Stimulated activated naive CD4-positive, alpha-beta T cell (primary cell): ENCODE data around the gene ZIC1.

ENCODE experiments used
- DNase-seq, 6 experiments: peaks; one replicate each; lab custom pipeline; 2025; lab: John Stamatoyannopoulos, UW

The ZIC1 gene

GRCh38 chr3:147395899-147396711, 13.1 kb upstream of the ZIC1 start:
- no peak for DNase-seq

DNA sequence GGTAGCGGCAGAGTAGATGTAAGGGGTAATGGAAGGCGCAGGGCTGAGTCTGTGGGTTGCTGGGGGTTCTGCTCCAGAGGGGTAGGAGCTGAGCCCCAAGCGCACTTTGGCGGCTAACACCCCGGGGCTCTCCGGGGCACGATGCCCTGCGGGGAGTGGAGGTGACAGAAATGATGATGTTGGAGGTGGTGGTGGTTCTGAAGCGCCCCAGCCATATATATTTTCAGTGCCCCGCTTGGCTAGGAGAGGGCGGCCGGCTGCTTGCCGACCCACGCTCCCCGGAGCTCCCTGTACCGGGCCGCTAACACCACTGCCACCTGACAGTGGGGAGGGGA, 12.5 kb upstream of the ZIC1 start:
- DNase-seq: no peak

DNA sequence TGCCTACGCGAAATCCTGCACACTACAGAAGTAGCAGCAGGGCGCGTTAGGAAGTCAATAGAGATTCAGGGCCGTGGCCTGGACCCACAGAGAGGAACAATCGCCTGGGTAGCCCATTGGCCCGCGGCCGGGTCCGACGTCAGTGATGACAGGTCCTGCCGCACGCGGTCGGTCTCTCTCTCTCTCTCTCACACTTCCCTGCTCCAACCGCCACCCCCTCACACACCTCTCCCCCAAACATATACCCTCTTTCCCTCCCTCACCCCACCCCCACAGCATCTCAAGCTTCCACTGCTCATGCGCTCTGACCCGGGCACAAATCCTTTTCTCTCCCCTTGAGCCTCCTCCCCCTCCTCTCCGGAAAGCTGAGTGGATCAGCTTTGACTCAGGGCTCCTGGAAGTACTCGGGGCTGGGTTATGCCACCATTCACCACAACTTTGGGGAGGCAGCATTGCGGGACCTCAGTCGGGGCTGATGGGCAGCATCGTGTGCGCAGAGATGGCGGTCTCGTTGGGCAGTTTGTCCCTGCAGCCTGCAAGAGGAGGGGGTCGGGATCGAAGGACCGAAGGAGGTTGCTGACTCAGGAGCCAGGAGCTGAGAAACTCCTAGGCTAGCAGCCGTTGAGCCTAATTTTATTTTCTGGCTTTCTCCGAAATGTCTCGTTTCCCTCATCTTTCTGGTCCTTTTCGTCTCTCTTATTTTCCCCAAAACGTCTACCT, 11.8 kb upstream of the ZIC1 start:
- no peak for DNase-seq

GRCh38 chr3:147397875-147398812, 11.0 kb upstream of the ZIC1 start:
- DNase-seq: no peak

DNA sequence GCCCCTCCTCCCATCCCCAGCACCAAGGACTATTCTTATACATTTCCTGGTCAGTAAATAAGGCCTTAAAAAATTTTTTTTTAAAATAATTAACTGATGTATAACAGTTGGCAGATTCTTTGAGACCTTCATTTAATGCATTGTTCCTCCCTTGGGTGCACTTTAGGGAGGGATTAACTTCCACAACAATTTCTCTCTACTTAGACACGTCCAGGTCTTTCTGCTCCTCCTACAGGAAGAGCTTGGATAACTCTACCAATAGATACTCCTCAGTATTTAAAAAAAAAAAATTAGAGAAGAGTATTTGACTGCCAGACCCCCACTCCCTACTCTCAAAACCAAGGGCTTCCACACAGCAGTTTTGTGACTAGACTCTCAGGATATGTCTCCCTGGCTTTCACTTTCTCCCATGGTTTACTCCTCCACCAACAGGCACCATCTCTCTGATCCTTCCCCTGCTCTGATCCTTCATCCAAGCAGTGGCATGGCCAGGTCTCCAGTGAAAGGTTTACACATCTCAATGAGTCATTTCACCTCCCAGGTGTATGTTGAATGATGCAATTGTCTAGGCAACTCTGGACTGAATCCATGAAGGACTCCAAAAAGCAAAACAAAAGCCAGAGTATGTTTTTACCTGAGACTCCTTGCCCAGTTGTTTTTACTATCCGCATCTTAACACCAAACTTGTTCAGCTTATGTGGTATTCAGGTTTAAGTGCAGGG, 10.2 kb upstream of the ZIC1 start:
- DNase-seq: no peak

GRCh38 chr3:147400111-147400510, 9.1 kb upstream of the ZIC1 start:
- no peak for DNase-seq

GRCh38 chr3:147400999-147401398, 8.2 kb upstream of the ZIC1 start:
- no peak for DNase-seq

GRCh38 chr3:147401421-147401820, 7.7 kb upstream of the ZIC1 start:
- DNase-seq: no peak

GRCh38 chr3:147402159-147402558, 7.0 kb upstream of the ZIC1 start:
- no peak for DNase-seq

GRCh38 chr3:147403511-147403910, 5.7 kb upstream of the ZIC1 start:
- no peak for DNase-seq

DNA sequence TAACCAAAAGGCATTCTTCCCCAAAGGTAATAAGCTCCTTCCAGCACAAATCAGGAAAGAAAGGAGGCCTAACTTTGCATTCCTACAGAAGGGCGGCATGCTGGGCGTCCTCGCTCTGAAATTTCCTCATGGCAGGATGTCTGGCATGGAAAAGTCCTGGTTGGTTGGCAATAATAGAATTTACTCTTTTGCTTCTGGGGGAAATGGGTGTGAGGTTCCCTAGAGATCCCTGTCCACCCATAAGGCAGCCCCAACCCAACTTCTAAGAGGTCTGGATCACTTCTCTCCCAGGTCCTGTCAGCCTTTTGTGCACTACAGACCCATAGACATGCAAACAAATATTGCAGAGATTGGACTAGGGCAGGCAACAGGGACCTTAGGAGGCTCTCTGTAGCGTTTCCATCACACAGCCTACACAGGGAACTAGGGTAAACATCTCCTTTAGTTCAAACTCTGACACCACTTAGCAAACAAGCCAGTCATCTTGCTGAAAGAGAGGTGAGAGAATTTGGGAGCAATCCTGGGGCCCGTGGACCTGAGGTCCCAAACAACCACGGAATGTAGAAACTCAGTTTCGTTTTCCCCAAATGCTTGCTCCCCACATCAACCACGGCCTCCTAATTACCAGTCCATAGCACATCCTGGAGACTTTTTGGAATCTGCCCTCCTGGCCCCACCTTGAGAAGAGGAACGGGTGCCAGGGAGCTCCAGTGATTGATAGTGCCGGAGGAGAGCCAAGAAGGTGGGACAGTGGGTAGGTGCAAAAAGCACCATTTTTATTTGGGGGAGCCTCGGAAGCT, 5.0 kb upstream of the ZIC1 start:
- DNase-seq: no peak

- DNase-seq: no peak
These were observed 4.3 kb upstream of the ZIC1 start for GRCh38 chr3:147404800-147405230.

DNA sequence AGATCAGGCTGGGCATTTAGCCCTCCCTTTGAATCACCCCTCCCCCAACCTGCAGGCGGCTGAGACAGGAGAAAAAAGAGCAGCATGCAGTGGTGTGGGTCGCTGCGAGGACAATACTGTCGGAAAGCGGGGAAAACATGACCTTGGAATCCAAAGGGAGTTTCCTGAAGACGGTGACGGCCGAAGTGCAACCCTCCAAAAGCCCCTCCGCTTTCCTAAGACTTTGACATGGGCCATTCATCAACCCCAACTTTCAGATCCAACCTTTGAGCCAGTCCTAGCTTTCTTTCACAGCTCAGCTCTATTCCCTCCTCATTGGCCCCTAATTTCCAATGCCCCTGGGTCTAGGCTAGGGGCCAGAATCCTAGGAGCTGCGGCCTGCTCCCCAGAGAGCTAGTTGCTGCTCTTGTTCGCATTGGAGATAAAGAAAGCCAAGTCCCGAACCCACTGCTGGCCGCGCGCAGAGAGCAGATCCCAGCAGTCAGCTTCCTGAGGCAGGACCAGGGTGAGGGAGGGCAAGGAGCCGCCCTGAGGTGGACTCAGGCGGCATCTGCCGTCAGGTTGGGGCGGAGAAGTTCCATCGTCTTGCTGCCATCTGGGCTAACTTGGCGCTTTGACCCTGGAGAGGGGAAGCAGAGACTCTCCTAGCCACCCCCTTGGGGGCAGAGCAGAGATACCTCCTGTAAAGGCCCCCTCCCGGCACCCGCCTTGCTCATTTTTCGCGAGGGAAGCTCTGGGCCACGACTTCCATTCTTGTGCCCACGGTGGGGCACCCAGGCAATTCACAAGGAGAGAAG, 3.7 kb upstream of the ZIC1 start:
- DNase-seq: no peak

- no peak for DNase-seq
These were observed 2.9 kb upstream of the ZIC1 start, which contains the start of gene ZIC4 for GRCh38 chr3:147406028-147406931. ZIC4 (minus strand) TSS chr3:147406543; CDS start chr3:147402797, 3,746 bp downstream.

DNA sequence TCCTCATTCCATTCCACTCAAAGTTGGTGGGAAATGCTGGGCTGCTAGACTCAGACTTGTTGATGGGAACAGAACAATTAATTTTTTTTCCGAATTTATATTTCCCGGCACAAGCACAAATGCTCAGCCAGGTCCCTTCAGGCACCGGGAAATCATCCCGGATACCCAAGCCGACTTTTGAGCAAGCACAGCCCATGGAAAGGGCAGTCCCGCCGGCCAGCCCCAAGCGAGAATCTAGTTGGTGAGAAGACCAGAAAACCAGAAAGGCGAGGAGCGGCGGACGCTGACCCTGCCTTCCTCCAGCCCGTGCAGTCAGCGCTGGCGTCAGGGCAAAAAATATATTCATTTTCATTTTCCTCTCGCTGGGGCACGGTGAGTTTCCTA, 2.1 kb upstream of the ZIC1 start:
- no peak for DNase-seq

GRCh38 chr3:147407498-147408187, 1.5 kb upstream of the ZIC1 start:
- DNase-seq: no peak

GRCh38 chr3:147408188-147409100, 721 bp upstream of the ZIC1 start:
- no peak for DNase-seq
